SK-N-MC (cell line): ENCODE data around the gene DNAH8.

Experiments
- EZH2 ChIP-seq: fragments of 200-600 bp; sonication (generic); IDR thresholded peaks from one replicate; pipeline ENCODE4 v1.6.1; 2017; ENCODE audit warnings: antibody characterized with exemption
- FOXP2 ChIP-seq: optimal IDR thresholded peaks from 2 replicates; pipeline ENCODE3; 2011; ENCODE audit warnings: mild to moderate bottlenecking, moderate library complexity; ENCODE audit not compliant: insufficient read depth; ENCODE audit errors: extremely low read length, control extremely low read depth
- POLR2AphosphoS5 ChIP-seq: IDR thresholded peaks from 2 replicates; pipeline ENCODE4 v1.6.1; 2012; ENCODE audit warnings: mild to moderate bottlenecking, low read depth, low read length, borderline replicate concordance

DNA sequence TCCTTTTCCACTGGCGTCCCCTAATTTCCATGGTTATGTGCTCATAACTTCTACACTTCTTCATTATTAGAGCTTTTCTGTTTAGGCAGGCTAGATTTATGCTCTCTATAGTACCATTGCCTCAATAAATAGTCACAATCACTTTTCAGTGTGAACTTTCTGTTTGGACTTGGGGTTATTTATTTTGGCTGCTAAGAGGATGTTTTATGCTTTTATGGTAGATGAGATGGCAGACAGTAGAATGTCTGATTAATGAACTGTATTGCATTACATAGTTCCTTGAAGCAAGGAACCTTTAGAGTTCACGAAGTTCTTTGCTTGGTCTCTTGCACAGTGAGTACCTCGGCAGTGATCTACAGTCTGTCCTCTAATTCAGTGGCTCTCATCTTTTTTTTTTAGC is 6.9 kb downstream of the DNAH8 start:
- TF ChIP-seq EZH2 (no peak), POLR2AphosphoS5 (no peak), FOXP2 (no peak)
